Stimulated activated CD8-positive, alpha-beta memory T cell treated with anti-CD3 and anti-CD28 coated beads, Interleukin-15, amount 100 ng/mL, for 24 hours (primary cell): Measurements from ENCODE around the gene PIEZO2.
"Not testable (repeated sequence)": the region's sequence is repeated elsewhere in the genome, so short reads cannot be mapped to it uniquely, and the experiment has no call there.

Source experiments
- DNase-seq: peaks from one replicate; pipeline ENCODE4 v3.0.0-alpha.2; 2020; ENCODE audit warnings: low read depth

Gene PIEZO2

GRCh38 chr18:10965119-10965518 lies 184.2 kb downstream of the PIEZO2 start:
- no peak for DNase-seq

- no peak for DNase-seq
These were observed 195.7 kb downstream of the PIEZO2 start for GRCh38 chr18:10953672-10954071.

- no peak for DNase-seq
These were observed 197.5 kb downstream of the PIEZO2 start for GRCh38 chr18:10951631-10952544.

GRCh38 chr18:10950876-10951630 lies 198.3 kb downstream of the PIEZO2 start:
- no peak for DNase-seq

- DNase-seq = no peak
These were observed 199.1 kb downstream of the PIEZO2 start for GRCh38 chr18:10950080-10950875.

- DNase-seq = no peak
These were observed 199.7 kb downstream of the PIEZO2 start for GRCh38 chr18:10949655-10950054.

GRCh38 chr18:10948421-10948820 lies 200.9 kb downstream of the PIEZO2 start:
- no peak for DNase-seq

- no peak for DNase-seq
These were observed 203.3 kb downstream of the PIEZO2 start for GRCh38 chr18:10946058-10946457.

GRCh38 chr18:10942998-10943397 lies 206.4 kb downstream of the PIEZO2 start:
- DNase-seq = no peak

- no peak for DNase-seq
These were observed 209.5 kb downstream of the PIEZO2 start for GRCh38 chr18:10939822-10940221.

- DNase-seq = no peak
These were observed 211.4 kb downstream of the PIEZO2 start for GRCh38 chr18:10937743-10938640.

- DNase-seq = no peak
These were observed 213.0 kb downstream of the PIEZO2 start for GRCh38 chr18:10936176-10937053.

- no peak for DNase-seq
These were observed 213.8 kb downstream of the PIEZO2 start for GRCh38 chr18:10935588-10935987.

- not testable (repeated sequence) for DNase-seq
These were observed 215.7 kb downstream of the PIEZO2 start for GRCh38 chr18:10933648-10934047.

- no peak for DNase-seq
These were observed 219.3 kb downstream of the PIEZO2 start for GRCh38 chr18:10930076-10930475.

GRCh38 chr18:10928772-10929373 lies 220.5 kb downstream of the PIEZO2 start:
- no peak for DNase-seq

- no peak for DNase-seq
These were observed 221.2 kb downstream of the PIEZO2 start for GRCh38 chr18:10928011-10928771.

GRCh38 chr18:10927286-10927992 lies 221.9 kb downstream of the PIEZO2 start:
- no peak for DNase-seq
